GM12891 (cell line): ENCODE measurements around the gene PRSS35.

ENCODE experiments used
- PAX5 ChIP-seq: IDR thresholded peaks from 2 replicates; pipeline ENCODE4 v1.6.1; 2011; ENCODE audit warnings: low read length, moderate library complexity, mild to moderate bottlenecking; ENCODE audit not compliant: insufficient read depth, severe bottlenecking
- POLR2A ChIP-seq: IDR thresholded peaks from 2 replicates; pipeline ENCODE4 v1.6.1; 2011; ENCODE audit warnings: low read depth, low read length, control low read depth
- TAF1 ChIP-seq: IDR thresholded peaks from 2 replicates; pipeline ENCODE4 v1.6.1; 2011; ENCODE audit warnings: low read depth, low read length, control low read depth

DNA sequence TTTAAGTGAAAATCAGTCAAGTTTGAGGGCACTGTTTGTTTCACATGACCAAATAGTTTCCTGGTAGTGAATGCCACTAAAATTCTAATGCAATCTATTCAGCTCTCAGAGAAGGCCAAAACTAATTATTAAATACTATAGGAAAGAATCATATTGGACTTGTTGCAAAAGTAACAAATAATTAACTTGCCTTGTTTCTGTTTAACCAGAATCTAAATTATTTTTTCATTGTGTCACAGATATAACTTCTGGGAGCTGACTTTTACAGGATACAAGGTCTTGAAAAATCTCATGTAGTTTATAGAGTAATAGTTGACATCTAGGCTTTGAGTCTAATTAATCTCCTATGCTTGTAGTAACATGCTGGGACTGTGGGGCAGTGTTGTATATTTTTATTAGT, 44.5 kb downstream of the PRSS35 start:
- TF ChIP-seq POLR2A, result no peak
- TF ChIP-seq PAX5, result no peak
- TF ChIP-seq TAF1, result no peak
